HK-2 (cell line): ENCODE measurements around the gene VPS11.
"Not testable (repeated sequence)": the region's sequence is repeated elsewhere in the genome, so short reads cannot be mapped to it uniquely, and the experiment has no call there.

Experiments used
- DNase-seq: peaks from one replicate; pipeline ENCODE4 v3.0.0-alpha.2; 2018; ENCODE audit not compliant: unreplicated experiment

Gene VPS11

GRCh38 chr11:119103161-119103664, 35.6 kb downstream of the VPS11 start:
- DNase-seq = not testable (repeated sequence)

GRCh38 chr11:119103793-119104192, 36.2 kb downstream of the VPS11 start:
- DNase-seq = no peak

DNA sequence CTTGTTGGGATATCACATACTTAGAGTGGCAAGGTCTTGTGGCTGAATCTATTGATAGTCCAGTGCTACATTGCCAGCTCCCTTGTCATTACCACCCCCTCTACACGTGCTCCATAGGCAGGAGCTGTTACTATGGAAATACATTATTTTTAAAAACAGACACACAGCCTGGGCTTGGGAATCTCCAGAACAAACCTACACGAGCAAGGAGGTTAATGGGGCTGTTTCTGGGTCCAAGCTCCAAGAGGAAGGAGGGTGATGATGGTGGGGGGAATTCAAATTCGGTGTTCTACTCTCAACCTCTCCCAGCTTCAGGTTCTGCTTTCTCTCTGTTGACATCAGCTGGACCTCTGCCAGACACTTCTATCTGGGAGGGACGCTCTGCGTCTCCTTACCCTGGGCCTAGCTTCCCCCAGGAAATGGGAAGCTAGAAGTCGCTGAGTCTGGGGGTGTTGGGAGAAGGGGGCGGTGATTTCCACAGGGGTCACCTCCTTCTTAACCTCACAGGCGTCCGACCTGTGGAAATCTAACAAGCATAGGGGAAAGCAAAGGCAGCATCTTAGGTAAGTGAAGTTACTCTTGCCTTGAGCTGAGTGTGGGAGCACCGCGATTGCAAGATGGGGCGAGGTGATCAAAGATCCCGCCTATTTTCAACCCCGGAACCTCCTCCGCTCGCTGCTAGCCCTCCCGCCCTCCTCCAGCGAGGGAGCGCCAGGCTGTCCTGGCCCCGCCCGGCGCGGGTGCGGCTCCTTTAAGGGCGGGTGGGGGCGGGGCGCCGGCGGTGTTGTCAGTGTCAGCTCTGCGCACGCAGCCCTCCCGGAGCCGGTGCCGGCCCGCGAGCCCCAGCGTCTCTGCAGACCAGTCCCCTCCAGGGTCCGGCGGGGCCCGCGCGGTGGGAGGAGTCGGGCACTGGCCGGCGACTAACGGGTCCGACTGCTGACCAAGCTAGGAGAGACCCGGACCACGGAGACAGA, 39.2 kb downstream of the VPS11 start, which contains the start of gene C2CD2L:
C2CD2L (plus strand) TSS at position 781 of the 974 bp plus-strand sequence. CDS start 398 bp downstream, outside the sequence.
- DNase-seq = peak; percentile 84

GRCh38 chr11:119107538-119108145, 40.0 kb downstream of the VPS11 start:
- DNase-seq = no peak

DNA sequence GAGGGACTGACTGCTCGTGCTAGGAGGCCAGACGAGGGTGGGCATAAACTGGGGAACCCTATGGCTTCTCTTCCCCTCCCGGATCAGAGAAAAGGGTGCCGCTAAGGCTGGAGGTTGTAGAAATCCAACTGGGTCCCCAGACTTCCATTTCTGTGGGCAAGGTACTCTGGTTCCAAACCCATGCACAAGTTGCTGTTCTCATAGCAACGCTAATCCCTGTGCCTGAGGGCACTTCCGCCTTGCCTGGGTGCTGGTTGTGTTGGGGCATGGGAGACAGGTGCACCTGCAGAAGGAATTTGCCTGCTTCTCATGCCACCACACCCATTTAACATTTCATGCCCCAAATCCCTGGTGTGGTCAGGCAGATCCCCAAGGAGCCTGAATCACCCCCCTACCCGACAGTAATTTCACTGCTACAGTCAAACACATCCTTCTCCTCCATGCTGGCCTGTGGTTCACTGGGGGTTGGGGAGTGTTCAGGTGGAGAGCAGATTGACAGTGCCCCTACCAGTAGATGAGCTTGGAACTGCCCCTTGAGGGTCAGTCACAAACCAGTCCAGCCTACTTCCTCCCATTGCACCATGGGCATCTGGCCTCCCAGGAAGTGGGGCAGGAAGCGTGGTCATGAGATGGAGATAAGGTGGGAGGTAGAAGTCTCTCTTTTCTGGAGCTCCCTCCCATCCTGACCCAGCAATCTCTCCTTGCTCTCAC, 40.7 kb downstream of the VPS11 start:
- DNase-seq = peak; percentile 34

DNA sequence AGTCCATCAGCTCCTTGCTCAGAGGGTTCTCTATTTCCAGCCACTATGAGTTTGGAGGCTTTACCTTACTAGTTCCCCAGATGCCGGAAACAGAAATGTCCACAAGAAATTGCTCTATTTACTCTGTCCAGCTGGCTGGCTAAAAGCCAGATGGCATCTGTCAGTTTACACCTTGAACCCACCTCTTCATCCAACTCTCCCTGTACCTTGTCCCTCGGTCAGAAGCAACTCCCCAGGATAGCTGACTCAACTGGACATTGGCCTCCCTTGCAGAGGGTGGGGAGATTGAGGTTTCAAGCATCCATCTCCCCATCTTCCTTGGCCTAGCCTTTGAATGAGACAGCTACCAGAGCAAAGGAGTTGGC, 41.2 kb downstream of the VPS11 start:
- no peak for DNase-seq

- DNase-seq = no peak
Observed at GRCh38 chr11:119109843-119110242, 42.2 kb downstream of the VPS11 start.

DNA sequence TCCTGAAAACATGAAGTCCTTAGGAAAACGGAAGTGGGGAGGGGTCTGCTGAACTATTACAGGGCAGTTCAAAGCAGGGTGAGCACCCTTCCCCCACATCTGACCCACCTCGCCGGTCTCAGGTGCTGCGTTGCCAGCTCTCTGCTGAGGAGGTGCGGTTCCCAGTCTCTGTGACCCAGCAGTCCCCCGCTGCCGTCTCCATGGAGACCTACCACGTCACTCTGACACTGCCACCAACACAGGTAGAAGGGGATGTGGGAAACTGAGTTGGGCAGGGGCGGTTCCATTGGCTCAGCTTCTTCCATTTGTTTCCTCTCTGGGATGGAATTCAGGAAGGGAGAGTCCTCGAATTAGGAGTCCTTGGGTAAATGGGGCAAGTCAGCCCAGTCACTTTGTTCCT, 42.8 kb downstream of the VPS11 start:
- no peak for DNase-seq

GRCh38 chr11:119111361-119111925, 43.8 kb downstream of the VPS11 start:
- no peak for DNase-seq

DNA sequence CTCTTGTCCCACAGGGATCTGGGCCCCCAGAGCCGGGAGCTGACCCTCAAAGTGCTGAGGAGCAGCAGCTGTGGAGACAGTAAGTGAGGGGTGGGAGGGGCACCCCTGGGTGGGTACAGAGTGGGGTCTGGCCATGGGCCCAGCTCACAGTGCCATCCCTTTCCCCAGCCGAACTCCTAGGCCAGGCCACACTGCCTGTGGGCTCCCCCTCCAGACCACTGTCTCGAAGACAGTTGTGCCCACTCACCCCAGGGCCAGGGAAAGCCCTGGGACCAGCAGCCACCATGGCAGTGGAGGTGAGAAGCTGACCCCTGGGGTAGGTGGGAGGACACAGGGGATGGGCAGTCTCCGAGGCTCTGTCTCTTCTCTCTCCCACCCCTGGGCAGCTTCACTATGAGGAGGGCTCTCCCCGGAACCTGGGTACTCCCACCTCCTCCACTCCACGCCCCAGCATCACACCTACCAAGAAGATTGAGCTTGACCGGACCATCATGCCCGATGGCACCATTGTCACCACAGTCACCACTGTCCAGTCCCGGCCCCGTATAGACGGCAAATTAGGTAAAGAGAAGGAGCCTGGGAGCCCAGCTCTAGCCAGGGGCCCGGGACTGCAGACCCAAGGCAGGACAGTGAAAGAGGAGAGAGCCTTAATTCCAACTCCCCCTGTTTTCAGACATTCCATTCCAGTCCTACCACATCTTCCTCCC, 44.8 kb downstream of the VPS11 start:
- DNase-seq = no peak

DNA sequence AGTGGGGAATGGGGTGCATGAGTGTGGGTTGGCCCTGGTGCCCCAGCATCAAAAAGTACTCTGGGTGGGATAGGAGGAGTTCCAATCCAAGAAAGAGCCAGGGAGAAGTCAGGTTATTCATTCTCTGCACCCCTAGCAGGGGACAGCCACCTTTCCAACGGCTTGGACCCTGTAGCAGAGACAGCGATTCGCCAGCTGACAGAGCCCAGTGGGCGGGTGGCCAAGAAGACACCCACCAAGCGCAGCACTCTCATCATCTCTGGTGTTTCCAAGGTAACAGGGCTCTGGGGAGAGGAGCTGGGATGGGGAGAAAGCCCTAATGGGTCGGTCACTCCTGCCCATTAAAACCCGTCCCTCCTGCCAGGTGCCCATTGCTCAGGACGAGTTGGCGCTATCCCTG, 46.1 kb downstream of the VPS11 start:
- DNase-seq = no peak

DNA sequence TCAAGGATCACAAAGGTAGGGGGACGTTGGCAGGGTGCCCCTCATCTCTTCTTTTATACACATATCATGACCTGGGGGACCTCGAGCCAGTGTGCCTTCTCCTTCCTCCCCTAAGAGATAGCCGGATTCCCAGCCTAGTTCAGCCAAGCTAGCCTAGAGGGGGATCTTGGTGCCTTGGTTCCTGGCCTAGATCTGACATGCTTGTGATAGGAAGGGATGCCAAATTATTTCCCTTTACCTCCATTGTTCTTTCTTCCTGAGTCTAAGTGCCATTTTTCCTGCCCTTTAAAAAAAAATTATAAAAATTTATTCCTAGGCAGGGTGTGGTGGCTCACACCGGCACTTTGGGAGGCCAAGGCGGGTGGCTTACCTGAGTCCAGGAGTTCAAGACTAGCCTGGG, 46.7 kb downstream of the VPS11 start:
- no peak for DNase-seq

DNA sequence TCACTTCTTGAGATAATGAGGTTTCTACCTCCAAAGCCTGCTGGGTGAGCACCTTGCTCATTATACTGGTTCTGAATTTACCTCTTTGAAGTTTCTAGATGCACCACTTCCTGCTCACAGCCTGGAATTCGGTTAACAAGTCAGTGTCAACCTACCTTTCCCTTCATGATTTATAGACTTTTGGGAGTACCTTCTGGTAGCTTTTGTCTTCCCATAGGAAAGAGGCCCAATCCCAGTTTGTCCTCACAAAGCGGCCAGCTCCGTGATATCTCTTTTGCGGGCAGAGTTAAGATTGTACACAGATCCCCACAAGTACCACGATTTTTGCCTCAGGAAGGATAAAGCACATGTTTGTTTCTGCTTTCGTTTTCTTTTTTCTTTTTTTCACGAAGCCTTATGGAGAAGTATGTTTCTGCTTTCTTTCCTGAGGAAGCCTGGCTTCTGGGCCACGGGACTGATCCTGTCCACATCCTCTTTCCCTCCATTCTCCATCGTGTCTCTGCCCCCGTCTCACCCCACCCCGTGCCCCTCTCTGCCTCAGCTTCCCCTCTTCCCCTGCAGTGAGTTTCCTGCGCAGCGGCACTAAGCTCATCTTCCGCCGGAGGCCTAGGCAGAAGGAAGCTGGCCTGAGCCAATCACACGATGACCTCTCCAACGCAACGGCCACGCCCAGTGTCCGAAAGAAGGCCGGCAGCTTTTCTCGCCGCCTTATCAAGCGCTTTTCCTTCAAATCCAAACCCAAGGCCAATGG, 48.0 kb downstream of the VPS11 start:
- no peak for DNase-seq

DNA sequence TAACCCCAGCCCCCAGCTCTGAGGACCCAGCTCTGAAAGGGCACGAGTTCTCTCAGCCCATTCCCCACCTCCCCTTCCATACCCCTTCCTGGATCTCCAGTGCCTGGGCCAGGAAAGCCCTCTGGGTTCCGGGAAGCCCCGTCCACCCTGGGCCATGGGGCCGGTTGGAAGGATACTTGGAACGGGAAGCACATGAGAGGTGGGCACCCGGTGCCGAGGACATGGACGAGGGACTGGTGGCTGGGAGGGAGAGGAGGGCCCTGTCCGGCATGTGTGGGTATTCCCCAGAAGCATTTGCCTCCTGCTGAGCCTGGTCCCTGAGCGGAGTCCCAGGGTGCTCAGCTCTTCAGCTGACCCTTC, 48.6 kb downstream of the VPS11 start:
- DNase-seq = no peak

GRCh38 chr11:119116601-119117000, 49.0 kb downstream of the VPS11 start:
- DNase-seq = no peak

DNA sequence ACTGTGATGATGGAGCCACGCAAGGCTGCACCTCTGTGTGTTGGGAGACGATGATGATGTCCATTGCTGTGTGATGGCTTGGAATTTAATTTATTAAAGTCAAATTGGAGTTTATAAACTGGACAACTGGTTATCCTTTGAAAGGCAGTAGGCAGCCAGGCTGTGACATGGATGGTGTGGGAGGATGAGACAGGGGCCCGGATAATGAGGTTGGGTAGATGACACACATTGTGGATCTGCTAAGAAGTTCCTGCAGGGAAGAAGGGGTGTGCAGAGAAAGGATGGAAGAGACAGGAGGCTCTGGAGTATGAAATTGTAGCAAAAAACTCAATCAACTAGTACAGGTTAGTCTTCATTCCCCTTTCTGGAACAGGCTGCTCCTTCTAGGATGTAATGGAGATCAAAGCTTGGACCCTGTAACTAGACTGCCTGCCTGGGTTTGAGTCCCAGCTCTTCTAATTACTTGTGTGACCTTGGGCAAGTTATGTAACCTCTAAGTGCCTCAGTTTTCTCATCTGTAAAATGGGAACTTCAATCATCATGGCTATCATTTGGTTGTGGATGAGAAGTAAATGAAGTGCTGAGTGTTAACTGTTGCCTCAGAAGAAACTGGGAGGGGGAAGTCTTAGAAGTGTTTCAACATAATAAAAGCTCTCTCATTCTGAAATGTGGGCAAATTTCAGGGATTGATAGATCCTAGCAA, 49.5 kb downstream of the VPS11 start:
- no peak for DNase-seq

- DNase-seq = no peak
Observed at GRCh38 chr11:119118227-119118626, 50.6 kb downstream of the VPS11 start.

GRCh38 chr11:119118946-119119345, 51.3 kb downstream of the VPS11 start:
- DNase-seq = no peak

DNA sequence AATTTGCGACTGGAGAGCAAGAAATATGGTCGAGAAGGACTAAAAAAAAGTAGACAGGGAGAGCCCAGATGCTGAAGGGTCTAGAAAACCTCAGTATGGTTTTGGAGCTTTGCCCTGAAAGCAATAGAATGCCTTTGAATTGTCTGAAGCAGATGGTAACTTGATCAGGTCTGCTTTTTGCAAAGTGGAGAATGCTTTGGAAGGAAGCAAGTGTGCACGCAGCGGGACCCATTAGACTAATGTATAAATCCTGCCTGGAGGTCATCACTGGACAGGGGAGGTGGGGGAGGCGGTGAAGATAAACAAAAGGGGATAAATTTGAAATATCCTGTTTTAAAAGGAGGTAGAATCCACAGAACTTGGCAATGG, 53.0 kb downstream of the VPS11 start:
- no peak for DNase-seq
